ENCODE measurements around the gene MED25. TPM values are rescaled to one million over a fixed set of nuclear protein-coding genes. Genes with fewer than 3 reads are reported as not detected.

MED25 gene
- total and polyA plus RNA-seq, 4 experiments from 2014 or later: 10.7 to 48.8 (median 32.4) TPM

DNA sequence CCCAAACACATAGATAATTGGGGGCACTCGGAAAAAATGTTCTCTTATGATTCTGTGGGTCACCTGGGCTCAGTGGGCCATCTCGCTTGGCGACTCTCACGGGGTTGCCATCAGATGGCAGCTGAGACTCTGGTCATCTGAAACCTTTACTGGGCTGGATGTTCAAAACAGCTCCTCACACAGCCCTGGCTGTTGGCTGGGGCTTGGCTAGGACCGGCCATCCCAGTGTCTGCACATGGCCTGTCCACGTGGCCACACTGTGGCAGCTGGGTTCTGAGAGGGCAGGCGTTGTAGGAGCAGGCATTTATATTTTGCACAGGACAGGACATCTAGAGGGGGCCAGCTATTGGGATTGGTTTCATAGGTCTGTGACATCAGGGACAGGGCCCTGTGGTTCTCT is 15.5 kb downstream of the MED25 start:
- Mint-ChIP-seq H3K9me3 (peaks cover 0 to 2% (median 0%) of the 10 kb centered on the region in 8 donors), H3K4me1 (no peaks in the 10 kb centered on the region), H3K27ac (peak overlapping the region in 2 of 7 donors; percentile 55 to 64), H3K27me3 (no peaks in the 10 kb centered on the region), H3K36me3 (peaks cover 32 to 44% of the 10 kb centered on the region in 2 donors), H3K4me3 (no peak overlapping the region)
- H3K27ac ChIP-seq (ENCODE audit: low read depth, low read length): no peak overlapping the region
- no peaks in the 10 kb centered on the region for H3K4me1 ChIP-seq (ENCODE audit: insufficient read depth, low read length)
- intact Hi-C loops (cut with micrococcal nuclease): no loop called here
- peaks cover 52% of the 10 kb centered on the region for H3K36me3 ChIP-seq (ENCODE audit: insufficient read depth, low read length)
- ChIA-PET CTCF (ENCODE audit: partially characterized antibody) (no interaction called here), POLR2A (ENCODE audit: partially characterized antibody) (interaction anchor here (1.2 kb wide), 1 partner anchor 17 kb away, joined by 4 read pairs; the partner anchor contains the start of gene PTOV1)
- no peaks in the 10 kb centered on the region for H3K27me3 ChIP-seq (ENCODE audit: insufficient read depth, low read length)
- H3K9me3 ChIP-seq (ENCODE audit: control insufficient read depth in 1 of 2, low read length in 2 of 2): no peaks in the 10 kb centered on the region
- DNase-seq: no peak
- no peak overlapping the region for H3K4me3 ChIP-seq (ENCODE audit: low read length in 2 of 2)

- Mint-ChIP-seq H3K27ac (no peak overlapping the region), H3K36me3 (peaks cover 37 to 43% of the 10 kb centered on the region in 2 donors), H3K9me3 (peaks cover 0 to 2% (median 0%) of the 10 kb centered on the region in 8 donors), H3K4me3 (no peak overlapping the region), H3K4me1 (no peaks in the 10 kb centered on the region), H3K27me3 (no peaks in the 10 kb centered on the region)
- Histone ChIP-seq H3K4me1 (ENCODE audit: insufficient read depth, low read length) (no peaks in the 10 kb centered on the region), H3K9me3 (ENCODE audit: control insufficient read depth in 1 of 2, low read length in 2 of 2) (no peaks in the 10 kb centered on the region), H3K27me3 (ENCODE audit: insufficient read depth, low read length) (no peaks in the 10 kb centered on the region), H3K4me3 (ENCODE audit: low read length in 2 of 2) (no peak overlapping the region), H3K36me3 (ENCODE audit: insufficient read depth, low read length) (peaks cover 52% of the 10 kb centered on the region), H3K27ac (ENCODE audit: low read depth, low read length) (no peak overlapping the region)
- CTCF ChIA-PET (ENCODE audit: partially characterized antibody): no interaction called here
- POLR2A ChIA-PET (ENCODE audit: partially characterized antibody): interaction anchor here (0.6 to 0.9 kb wide), 2 partner anchors 17 to 708 kb away, joined by 3 read pairs; no protein-coding TSS in a partner anchor
- intact Hi-C loops (cut with micrococcal nuclease): no loop called here
- DNase-seq: no peak
Measured at GRCh38 chr19:49835562-49835961, 17.5 kb downstream of the MED25 start.

DNA sequence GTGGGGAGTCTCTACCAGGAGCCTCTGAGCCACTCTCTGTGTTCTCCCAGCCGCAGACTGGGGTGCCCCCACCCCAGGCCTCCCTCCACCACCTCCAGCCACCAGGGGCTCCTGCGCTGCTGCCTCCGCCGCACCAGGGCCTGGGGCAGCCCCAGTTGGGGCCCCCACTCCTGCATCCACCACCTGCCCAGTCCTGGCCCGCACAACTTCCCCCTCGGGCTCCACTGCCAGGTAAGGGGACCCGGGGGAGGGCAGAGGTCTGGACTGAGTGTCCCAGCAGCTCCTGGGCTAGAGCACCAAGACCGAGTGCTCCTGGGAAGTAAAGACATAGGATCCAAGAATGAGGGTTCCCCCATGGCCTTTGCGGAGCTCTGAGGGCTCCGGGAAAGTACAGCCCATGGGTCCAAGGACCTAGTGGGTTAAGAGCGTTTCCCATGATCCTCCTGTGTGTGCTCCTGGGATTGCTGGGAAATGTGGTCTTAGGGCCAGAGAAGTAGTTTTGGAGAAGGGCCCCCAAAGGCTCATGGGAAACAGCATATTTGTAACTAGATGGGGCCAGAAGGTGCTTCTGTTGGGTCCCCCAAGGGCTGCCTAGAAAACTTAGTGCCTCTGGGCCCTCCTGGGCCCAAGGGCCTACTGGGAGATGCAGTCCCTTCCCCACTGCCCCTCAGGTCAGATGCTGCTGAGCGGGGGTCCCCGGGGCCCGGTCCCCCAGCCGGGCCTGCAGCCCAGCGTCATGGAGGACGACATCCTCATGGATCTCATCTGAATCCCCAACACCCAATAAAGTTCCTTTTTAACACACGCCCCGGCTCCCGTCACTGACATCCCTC is 18.3 kb downstream of the MED25 start:
- Mint-ChIP-seq H3K4me3 (no peak overlapping the region), H3K36me3 (peaks cover 37 to 43% of the 10 kb centered on the region in 2 donors), H3K27ac (no peak overlapping the region), H3K4me1 (no peaks in the 10 kb centered on the region), H3K27me3 (no peaks in the 10 kb centered on the region), H3K9me3 (peaks cover 0 to 2% (median 0%) of the 10 kb centered on the region in 8 donors)
- POLR2A ChIA-PET (ENCODE audit: partially characterized antibody): no interaction called here
- Histone ChIP-seq H3K9me3 (ENCODE audit: control insufficient read depth in 1 of 2, low read length in 2 of 2) (no peaks in the 10 kb centered on the region), H3K4me3 (ENCODE audit: low read length in 2 of 2) (no peak overlapping the region), H3K27ac (ENCODE audit: low read depth, low read length) (no peak overlapping the region), H3K27me3 (ENCODE audit: insufficient read depth, low read length) (no peaks in the 10 kb centered on the region), H3K36me3 (ENCODE audit: insufficient read depth, low read length) (peaks cover 44% of the 10 kb centered on the region), H3K4me1 (ENCODE audit: insufficient read depth, low read length) (no peaks in the 10 kb centered on the region)
- CTCF ChIA-PET (ENCODE audit: partially characterized antibody): no interaction called here
- no peak for DNase-seq
- intact Hi-C loops (cut with micrococcal nuclease): no loop called here

- POLR2A ChIA-PET (ENCODE audit: partially characterized antibody): no interaction called here
- peaks cover 38% of the 10 kb centered on the region for H3K36me3 ChIP-seq (ENCODE audit: insufficient read depth, low read length)
Measured at GRCh38 chr19:49837009-49837310, 18.9 kb downstream of the MED25 start.

DNA sequence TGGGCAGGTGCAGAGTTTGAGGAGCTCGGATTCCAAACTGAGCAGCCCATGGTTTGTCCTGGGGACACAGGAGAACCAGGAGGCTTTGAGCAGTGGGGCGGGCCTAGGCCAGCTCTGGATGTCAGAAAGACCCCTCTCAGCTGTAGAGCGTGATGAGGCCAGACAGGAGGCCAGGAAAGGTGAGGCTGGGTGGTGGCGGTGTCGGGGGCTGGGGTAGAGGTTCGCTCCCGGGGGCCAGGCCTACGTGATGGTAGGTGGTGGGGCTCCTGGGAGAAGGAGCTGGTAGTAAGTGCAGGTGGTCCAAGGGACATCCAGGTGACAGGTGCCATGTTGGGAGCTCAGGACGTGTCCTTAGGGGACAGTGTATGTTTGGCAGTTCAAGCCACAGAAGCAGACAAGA is 19.3 kb downstream of the MED25 start:
- Mint-ChIP-seq H3K27ac (peak overlapping the region in 1 of 7 donors; percentile 77), H3K27me3 (no peaks in the 10 kb centered on the region), H3K36me3 (peaks cover 35 to 39% of the 10 kb centered on the region in 2 donors), H3K4me3 (no peak overlapping the region), H3K9me3 (peaks cover 0 to 2% (median 0%) of the 10 kb centered on the region in 8 donors), H3K4me1 (no peaks in the 10 kb centered on the region)
- H3K36me3 ChIP-seq (ENCODE audit: insufficient read depth, low read length): peaks cover 33% of the 10 kb centered on the region
- DNase-seq: no peak
- no peaks in the 10 kb centered on the region for H3K4me1 ChIP-seq (ENCODE audit: insufficient read depth, low read length)
- no peaks in the 10 kb centered on the region for H3K27me3 ChIP-seq (ENCODE audit: insufficient read depth, low read length)
- intact Hi-C loops (cut with micrococcal nuclease): no loop called here
- no peaks in the 10 kb centered on the region for H3K9me3 ChIP-seq (ENCODE audit: control insufficient read depth in 1 of 2, low read length in 2 of 2)
- CTCF ChIA-PET (ENCODE audit: partially characterized antibody): no interaction called here
- no peak overlapping the region for H3K27ac ChIP-seq (ENCODE audit: low read depth, low read length)
- H3K4me3 ChIP-seq (ENCODE audit: low read length in 2 of 2): no peak overlapping the region
- POLR2A ChIA-PET (ENCODE audit: partially characterized antibody): interaction anchor here (0.5 kb wide), 1 partner anchor 368 kb away, joined by 3 read pairs; no protein-coding TSS in a partner anchor

More at GRCh38 chr19:49837009-49837310, 18.9 kb downstream of the MED25 start:
- peak overlapping the region in 1 of 8 donors; percentile 26 for H3K4me3 Mint-ChIP-seq
- no peaks in the 10 kb centered on the region for H3K9me3 ChIP-seq (ENCODE audit: control insufficient read depth in 1 of 2, low read length in 2 of 2)
- H3K27ac Mint-ChIP-seq: peak overlapping the region in 1 of 7 donors; percentile 36
- intact Hi-C loops (cut with micrococcal nuclease): no loop called here
- H3K27ac ChIP-seq (ENCODE audit: low read depth, low read length): no peak overlapping the region
- CTCF ChIA-PET (ENCODE audit: partially characterized antibody): no interaction called here
- no peaks in the 10 kb centered on the region for H3K4me1 Mint-ChIP-seq
- peaks cover 37 to 43% of the 10 kb centered on the region in 2 donors for H3K36me3 Mint-ChIP-seq
- H3K4me3 ChIP-seq (ENCODE audit: low read length in 2 of 2): no peak overlapping the region
- H3K27me3 Mint-ChIP-seq: no peaks in the 10 kb centered on the region
- DNase-seq: no peak
- H3K27me3 ChIP-seq (ENCODE audit: insufficient read depth, low read length): no peaks in the 10 kb centered on the region
- no peaks in the 10 kb centered on the region for H3K4me1 ChIP-seq (ENCODE audit: insufficient read depth, low read length)
- H3K9me3 Mint-ChIP-seq: peaks cover 0 to 2% (median 0%) of the 10 kb centered on the region in 8 donors

GRCh38 chr19:49838885-49839588 is 20.9 kb downstream of the MED25 start:
- Histone ChIP-seq H3K9me3 (ENCODE audit: control insufficient read depth in 1 of 2, low read length in 2 of 2) (no peaks in the 10 kb centered on the region), H3K27ac (ENCODE audit: low read depth, low read length) (no peak overlapping the region), H3K4me3 (ENCODE audit: low read length in 2 of 2) (no peak overlapping the region), H3K27me3 (ENCODE audit: insufficient read depth, low read length) (no peaks in the 10 kb centered on the region), H3K36me3 (ENCODE audit: insufficient read depth, low read length) (peaks cover 24% of the 10 kb centered on the region), H3K4me1 (ENCODE audit: insufficient read depth, low read length) (no peaks in the 10 kb centered on the region)
- CTCF ChIA-PET (ENCODE audit: partially characterized antibody): no interaction called here
- Mint-ChIP-seq H3K27me3 (no peaks in the 10 kb centered on the region), H3K27ac (no peak overlapping the region), H3K9me3 (no peaks in the 10 kb centered on the region), H3K4me3 (no peak overlapping the region), H3K36me3 (peaks cover 25% of the 10 kb centered on the region in 2 donors), H3K4me1 (no peaks in the 10 kb centered on the region)
- intact Hi-C loops (cut with micrococcal nuclease): no loop called here
- no peak for DNase-seq
- POLR2A ChIA-PET (ENCODE audit: partially characterized antibody): interaction anchor here (0.5 kb wide), 1 partner anchor 105 kb away, joined by 3 read pairs; no protein-coding TSS in a partner anchor

DNA sequence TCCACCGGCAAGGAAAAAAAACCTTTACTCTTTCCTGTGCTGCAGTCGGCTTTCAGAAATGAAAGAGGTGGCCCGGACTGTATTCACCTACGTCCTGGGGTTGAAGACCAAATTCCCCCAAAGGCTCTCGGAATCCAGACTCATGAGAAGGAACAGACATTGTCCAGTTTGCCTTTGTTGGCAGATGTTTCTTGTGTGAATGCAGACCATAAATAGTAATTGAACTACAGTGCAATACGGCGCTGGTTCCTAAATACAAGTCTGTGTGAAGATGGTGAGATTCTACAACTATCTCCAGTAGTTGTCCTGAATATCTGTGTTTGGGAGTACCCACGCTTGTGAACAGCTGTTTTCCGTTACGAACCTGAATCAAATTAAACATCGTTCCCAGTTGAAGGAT is 21.6 kb downstream of the MED25 start:
- DNase-seq: no peak
- Histone ChIP-seq H3K27ac (ENCODE audit: low read depth, low read length) (no peak overlapping the region), H3K4me3 (ENCODE audit: low read length in 2 of 2) (no peak overlapping the region), H3K9me3 (ENCODE audit: control insufficient read depth in 1 of 2, low read length in 2 of 2) (no peaks in the 10 kb centered on the region), H3K4me1 (ENCODE audit: insufficient read depth, low read length) (no peaks in the 10 kb centered on the region), H3K36me3 (ENCODE audit: insufficient read depth, low read length) (peaks cover 22% of the 10 kb centered on the region), H3K27me3 (ENCODE audit: insufficient read depth, low read length) (no peaks in the 10 kb centered on the region)
- no peaks in the 10 kb centered on the region for H3K27me3 Mint-ChIP-seq
- no peak overlapping the region for H3K27ac Mint-ChIP-seq
- ChIA-PET POLR2A (ENCODE audit: partially characterized antibody) (no interaction called here), CTCF (ENCODE audit: partially characterized antibody) (no interaction called here)
- no peaks in the 10 kb centered on the region for H3K9me3 Mint-ChIP-seq
- H3K4me1 Mint-ChIP-seq: no peaks in the 10 kb centered on the region
- peaks cover 20 to 23% of the 10 kb centered on the region in 2 donors for H3K36me3 Mint-ChIP-seq
- no peak overlapping the region for H3K4me3 Mint-ChIP-seq
- intact Hi-C loops (cut with micrococcal nuclease): no loop called here

All from CD4-positive, alpha-beta memory T cell (primary cell).